Stimulated activated CD8-positive, alpha-beta memory T cell treated with anti-CD3 and anti-CD28 coated beads, Interleukin-4, amount 100 ng/mL, for 24 hours (primary cell): ENCODE data around the gene TMED3.
"Not testable (repeated sequence)": the region's sequence is repeated elsewhere in the genome, so short reads cannot be mapped to it uniquely, and the experiment has no call there.

Source experiments
- DNase-seq: peaks from one replicate; pipeline ENCODE4 v3.0.0-alpha.2; 2020; ENCODE audit warnings: low read depth

Gene TMED3

GRCh38 chr15:79316864-79317263 is 6.0 kb downstream of the TMED3 start:
- no peak for DNase-seq

GRCh38 chr15:79319973-79320372 is 9.1 kb downstream of the TMED3 start:
- DNase-seq = not testable (repeated sequence)

GRCh38 chr15:79321876-79322275 is 11.0 kb downstream of the TMED3 start:
- DNase-seq = no peak

GRCh38 chr15:79322306-79322705 is 11.4 kb downstream of the TMED3 start:
- no peak for DNase-seq

- DNase-seq = no peak
Measured at GRCh38 chr15:79322945-79323344, 12.0 kb downstream of the TMED3 start.

- DNase-seq = no peak
Measured at GRCh38 chr15:79329171-79329611, 18.3 kb downstream of the TMED3 start.

GRCh38 chr15:79332824-79333510 is 22.1 kb downstream of the TMED3 start:
- DNase-seq = no peak

GRCh38 chr15:79337591-79337990 is 26.7 kb downstream of the TMED3 start:
- DNase-seq = no peak

GRCh38 chr15:79339588-79340314 is 28.8 kb downstream of the TMED3 start:
- DNase-seq = no peak

GRCh38 chr15:79340315-79340602 is 29.3 kb downstream of the TMED3 start:
- no peak for DNase-seq

- DNase-seq = no peak
Measured at GRCh38 chr15:79341396-79341795, 30.5 kb downstream of the TMED3 start.

GRCh38 chr15:79349525-79349924 is 38.6 kb downstream of the TMED3 start:
- no peak for DNase-seq

- DNase-seq = no peak
Measured at GRCh38 chr15:79352206-79352605, 41.3 kb downstream of the TMED3 start.

GRCh38 chr15:79357566-79357965 is 46.7 kb downstream of the TMED3 start:
- no peak for DNase-seq

- DNase-seq = no peak
Measured at GRCh38 chr15:79358069-79358468, 47.2 kb downstream of the TMED3 start.

- no peak for DNase-seq
Measured at GRCh38 chr15:79364571-79365240, 53.8 kb downstream of the TMED3 start.

GRCh38 chr15:79365765-79366164 is 54.9 kb downstream of the TMED3 start:
- no peak for DNase-seq

GRCh38 chr15:79366691-79367090 is 55.8 kb downstream of the TMED3 start:
- no peak for DNase-seq

GRCh38 chr15:79370716-79371115 is 59.8 kb downstream of the TMED3 start:
- no peak for DNase-seq

- no peak for DNase-seq
Measured at GRCh38 chr15:79371591-79371990, 60.7 kb downstream of the TMED3 start.

GRCh38 chr15:79372428-79372827 is 61.5 kb downstream of the TMED3 start:
- no peak for DNase-seq
